NCI-H1417 (cell line): ENCODE measurements around the gene PNMT.

Source experiments
- DNase-seq, 3 experiments: peaks; one replicate each; lab custom pipeline; 2025; lab: John Stamatoyannopoulos, UW

PNMT gene, protein sequence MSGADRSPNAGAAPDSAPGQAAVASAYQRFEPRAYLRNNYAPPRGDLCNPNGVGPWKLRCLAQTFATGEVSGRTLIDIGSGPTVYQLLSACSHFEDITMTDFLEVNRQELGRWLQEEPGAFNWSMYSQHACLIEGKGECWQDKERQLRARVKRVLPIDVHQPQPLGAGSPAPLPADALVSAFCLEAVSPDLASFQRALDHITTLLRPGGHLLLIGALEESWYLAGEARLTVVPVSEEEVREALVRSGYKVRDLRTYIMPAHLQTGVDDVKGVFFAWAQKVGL

DNA sequence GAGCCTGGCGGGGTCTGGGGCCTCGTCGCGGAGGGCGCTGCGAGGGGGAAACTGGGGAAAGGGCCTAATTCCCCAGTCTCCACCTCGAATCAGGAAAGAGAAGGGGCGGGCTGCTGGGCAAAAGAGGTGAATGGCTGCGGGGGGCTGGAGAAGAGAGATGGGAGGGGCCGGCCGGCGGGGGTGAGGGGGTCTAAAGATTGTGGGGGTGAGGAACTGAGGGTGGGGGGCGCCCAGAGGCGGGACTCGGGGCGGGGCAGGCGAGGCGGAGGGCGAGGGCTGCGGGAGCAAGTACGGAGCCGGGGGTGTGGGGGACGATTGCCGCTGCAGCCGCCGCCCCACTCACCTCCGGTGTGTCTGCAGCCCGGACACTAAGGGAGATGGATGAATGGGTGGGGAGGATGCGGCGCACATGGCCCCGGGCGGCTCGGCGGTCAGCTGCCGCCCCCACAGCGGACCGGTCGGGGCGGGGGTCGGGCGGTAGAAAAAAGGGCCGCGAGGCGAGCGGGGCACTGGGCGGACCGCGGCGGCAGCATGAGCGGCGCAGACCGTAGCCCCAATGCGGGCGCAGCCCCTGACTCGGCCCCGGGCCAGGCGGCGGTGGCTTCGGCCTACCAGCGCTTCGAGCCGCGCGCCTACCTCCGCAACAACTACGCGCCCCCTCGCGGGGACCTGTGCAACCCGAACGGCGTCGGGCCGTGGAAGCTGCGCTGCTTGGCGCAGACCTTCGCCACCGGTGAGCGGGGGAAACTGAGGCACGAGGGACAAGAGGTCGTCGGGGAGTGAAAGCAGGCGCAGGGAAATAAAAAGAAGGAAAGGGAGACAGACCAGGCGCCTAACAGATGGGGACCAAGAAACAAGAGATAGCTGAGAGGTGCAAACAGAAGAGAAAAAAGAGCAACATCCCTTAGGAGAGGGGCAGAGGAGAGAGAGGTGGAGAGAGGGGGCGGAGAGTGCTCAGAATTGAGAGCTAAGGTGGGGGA is at the start of gene PNMT:
Gene PNMT, plus strand, starts transcription at position 509 of the 980 bp plus-strand sequence. Its CDS starts 23 bp downstream, at position 532.
- DNase-seq, result peak; percentile 53 to 82 (median 80)

DNA sequence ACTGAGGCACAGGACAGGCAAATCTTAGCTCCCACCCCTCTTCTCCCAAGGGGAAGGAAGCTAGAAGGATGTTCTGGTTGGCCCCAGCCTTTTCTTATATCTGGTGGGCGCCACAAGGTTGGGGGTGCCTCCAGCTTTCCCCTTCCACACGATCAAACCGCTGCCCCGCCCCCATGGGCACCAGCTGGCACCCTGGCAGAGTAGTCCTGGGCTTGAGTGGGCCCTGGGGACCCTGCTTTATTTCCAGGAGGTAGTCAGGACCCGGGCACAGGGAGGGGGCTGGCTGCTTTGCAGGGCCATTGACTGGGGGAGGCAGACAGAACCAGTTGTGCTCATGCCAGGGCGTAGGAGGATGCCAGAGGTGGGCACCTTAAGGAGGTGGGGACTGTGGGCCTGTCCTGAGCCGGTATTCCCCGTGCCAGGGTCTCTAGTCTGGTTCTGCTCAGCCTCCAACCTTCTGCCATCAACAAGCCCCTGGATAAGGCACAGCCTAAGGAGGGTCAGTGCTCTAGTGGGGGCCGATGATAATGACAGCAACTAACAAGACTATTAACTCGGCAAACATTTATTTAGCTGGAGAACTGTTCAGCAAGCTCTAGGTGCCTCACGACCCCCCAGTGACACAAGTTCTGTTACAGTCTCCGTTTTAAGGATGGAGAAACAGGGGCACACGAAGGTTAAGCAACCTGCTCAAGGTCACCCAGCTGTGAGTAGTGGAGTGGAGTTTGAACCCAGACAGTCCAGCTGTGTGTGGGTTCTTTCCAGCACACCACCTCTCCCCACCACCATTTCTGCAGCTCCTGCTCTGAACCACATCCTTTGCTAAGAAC is 49.1 kb upstream of the PNMT start:
- DNase-seq, result peak in 2 of 3 experiments; percentile 32 to 54

DNA sequence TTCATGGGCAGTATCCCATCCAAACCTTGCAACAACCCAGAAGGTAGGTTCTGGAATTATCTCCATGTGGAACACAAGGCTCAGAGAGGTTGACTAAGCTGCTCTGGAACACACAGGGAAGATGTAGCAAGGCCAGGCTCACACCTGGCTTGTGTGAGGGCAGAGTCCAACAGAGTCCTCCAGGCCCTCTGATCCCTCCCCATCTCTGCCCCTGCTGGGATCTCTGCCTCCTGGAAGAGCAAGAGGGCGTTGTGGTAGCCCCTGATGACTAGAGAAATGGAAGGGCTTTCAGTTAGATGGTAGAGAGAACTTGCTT is 48.5 kb upstream of the PNMT start:
- no peak for DNase-seq

- peak; percentile 75 to 91 (median 83) for DNase-seq
Observed at GRCh38 chr17:39621523-39622379, 46.5 kb upstream of the PNMT start.

- DNase-seq, result no peak
Observed at GRCh38 chr17:39622380-39623006, 45.8 kb upstream of the PNMT start.

- peak; percentile 78 to 86 (median 81) for DNase-seq
Observed at GRCh38 chr17:39623356-39623950, 44.8 kb upstream of the PNMT start.

GRCh38 chr17:39624313-39624712 is 43.9 kb upstream of the PNMT start:
- no peak for DNase-seq

- DNase-seq, result no peak
Observed at GRCh38 chr17:39625198-39625785, 43.0 kb upstream of the PNMT start.

DNA sequence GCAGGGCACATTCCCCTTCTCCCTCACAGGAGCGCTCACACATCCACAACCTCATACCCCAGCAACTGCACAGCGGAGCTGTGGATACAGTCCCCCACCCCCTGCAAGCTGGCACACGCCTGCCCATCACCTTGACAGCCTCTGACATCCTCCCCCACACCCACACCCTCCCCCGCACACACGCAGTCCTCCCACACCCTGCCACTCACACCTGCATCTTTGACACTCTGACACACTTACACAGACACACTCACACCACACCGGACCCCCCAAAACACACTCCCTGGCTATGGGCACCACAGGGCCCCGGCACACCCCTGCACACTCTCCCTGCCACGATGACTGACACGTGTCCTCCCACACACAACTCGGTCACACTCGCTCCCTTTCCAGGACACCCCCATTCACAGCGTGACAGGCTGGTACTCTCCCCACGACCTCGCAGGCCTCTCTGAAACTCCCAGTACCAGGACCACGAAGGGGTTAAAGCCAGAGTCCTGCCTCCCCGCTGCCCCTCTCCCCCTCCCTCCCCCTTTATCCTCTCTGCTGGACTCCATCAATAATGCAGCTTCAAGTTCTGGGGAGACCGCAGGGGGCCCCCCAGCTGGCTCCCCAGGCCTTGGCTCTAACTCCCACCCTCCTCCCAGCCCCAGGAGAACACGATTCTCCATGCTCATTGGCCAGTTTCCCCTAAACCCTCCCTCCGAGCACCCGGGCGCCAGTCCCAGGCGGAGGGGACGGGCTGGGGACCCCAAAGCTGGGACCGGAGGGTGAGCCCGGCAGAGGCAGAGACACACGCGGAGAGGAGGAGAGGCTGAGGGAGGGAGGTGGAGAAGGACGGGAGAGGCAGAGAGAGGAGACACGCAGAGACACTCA is 41.8 kb upstream of the PNMT start, which contains the start of gene PPP1R1B:
Gene PPP1R1B, plus strand, starts transcription at position 782 of the 876 bp plus-strand sequence. CDS start 441 bp downstream, outside the sequence.
- DNase-seq, result peak in 2 of 3 experiments; percentile 46 to 67

DNA sequence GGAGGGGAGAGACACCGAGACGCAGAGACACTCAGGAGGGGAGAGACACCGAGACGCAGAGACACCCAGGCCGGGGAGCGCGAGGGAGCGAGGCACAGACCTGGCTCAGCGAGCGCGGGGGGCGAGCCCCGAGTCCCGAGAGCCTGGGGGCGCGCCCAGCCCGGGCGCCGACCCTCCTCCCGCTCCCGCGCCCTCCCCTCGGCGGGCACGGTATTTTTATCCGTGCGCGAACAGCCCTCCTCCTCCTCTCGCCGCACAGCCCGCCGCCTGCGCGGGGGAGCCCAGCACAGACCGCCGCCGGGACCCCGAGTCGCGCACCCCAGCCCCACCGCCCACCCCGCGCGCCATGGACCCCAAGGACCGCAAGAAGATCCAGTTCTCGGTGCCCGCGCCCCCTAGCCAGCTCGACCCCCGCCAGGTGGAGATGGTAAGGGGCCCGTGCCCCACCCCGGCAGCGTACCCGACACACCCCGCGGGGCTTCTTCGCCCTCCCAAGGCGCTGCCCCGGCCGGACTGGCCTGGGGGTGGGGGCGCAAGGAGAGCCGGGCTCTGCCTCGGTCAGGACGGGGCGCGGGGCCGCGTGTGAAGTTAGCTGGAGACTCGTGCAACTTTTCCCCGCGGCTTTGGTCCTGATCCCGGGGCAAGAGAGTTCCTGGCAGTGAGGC is 41.1 kb upstream of the PNMT start:
- peak in 1 of 3 experiments; percentile 29 for DNase-seq

GRCh38 chr17:39627712-39628516 is 40.3 kb upstream of the PNMT start:
- peak; percentile 11 to 77 (median 69) for DNase-seq

DNA sequence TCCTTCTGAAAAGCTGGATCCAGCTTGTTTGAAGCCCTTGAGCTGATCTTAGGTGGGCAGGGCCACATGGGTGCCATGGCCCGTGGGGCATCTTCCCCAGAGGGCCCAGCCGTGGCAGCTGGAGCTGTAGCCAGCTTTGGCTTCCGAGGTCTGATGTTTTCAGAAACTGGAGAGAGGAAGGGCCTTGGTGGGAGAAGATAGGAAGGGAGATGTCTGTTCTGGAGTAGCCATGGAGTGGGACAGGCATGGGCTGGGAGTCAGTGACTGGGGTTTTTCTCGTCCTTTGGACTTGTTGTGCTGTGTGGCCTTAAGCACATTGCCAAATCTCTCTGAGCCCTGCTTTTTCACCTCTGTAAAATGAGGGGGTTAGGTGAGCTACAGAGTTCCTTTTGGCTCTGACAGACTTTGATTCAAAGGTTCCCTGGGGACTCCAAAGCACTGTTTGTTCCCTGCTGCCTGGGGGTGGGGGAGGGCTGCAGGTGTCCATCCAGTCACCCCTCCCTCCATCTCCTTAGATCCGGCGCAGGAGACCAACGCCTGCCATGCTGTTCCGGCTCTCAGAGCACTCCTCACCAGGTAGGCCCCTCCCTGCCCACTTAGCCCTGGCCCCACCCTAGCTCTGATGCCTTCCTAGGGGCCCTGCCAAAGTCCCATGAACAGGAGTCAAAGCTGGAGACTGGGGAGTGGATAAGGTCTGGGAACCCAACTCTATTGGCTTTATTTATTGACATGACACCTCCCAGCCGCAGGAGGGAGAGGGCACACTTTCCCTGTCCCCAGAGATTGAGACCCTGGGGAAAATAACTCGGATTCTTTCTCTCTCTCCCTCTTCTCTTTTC is 39.4 kb upstream of the PNMT start:
- DNase-seq, result peak; percentile 45 to 78 (median 54)

GRCh38 chr17:39629494-39629880 is 38.8 kb upstream of the PNMT start:
- DNase-seq, result no peak

- no peak for DNase-seq
Observed at GRCh38 chr17:39629898-39630297, 38.4 kb upstream of the PNMT start.

- DNase-seq, result peak in 2 of 3 experiments; percentile 58 to 74
Observed at GRCh38 chr17:39631403-39631802, 36.9 kb upstream of the PNMT start.
